ENCODE data around the gene CNEP1R1. TPM values are rescaled to one million over a fixed set of nuclear protein-coding genes. Genes with fewer than 3 reads are reported as not detected.

The CNEP1R1 gene
- total and polyA plus RNA-seq, 9 of the 15 experiments (the other 6 are each of a cell fraction or from before 2014, with no cell fraction given), result 7.6 to 20.1 (median 10.6) TPM

DNA sequence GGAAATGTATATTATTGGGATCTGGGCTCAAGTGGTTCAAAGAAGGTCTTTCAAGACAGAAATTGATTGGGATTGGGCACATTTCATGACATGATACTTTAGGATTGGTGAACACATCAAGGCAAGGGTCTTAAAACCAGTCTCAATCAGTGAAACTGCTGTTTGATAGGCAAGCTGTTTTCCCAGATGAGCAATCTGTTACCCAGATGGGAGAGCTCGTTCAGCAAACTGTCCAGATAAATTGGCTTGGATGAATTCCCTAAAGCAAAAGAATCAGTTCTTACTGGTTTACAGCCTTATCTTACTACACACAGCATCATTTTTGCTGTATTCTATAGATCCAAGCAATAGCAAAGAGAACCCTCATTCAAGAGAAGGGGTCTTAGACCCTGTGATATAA is 31.0 kb upstream of the CNEP1R1 start:
- Histone ChIP-seq H2AFZ (ENCODE audit: low read depth, low read length) (no peak overlapping the region), H3K4me2 (ENCODE audit: insufficient read depth, low read length) (no peak overlapping the region), H3K9me1 (ENCODE audit: control insufficient read depth, insufficient read depth, low read length) (no peaks in the 10 kb centered on the region), H3K4me1 (replicated peaks in 1 of 2; ENCODE audit: control insufficient read depth in 2 of 2, insufficient read depth in 2 of 2, low read length in 2 of 2) (peaks cover 0 to 4% of the 10 kb centered on the region in 2 experiments; a peak in 1 of 5 replicates), H4K20me1 (replicated peaks; ENCODE audit: control insufficient read depth, insufficient read depth, low read length) (no peaks in the 10 kb centered on the region), H3K79me2 (ENCODE audit: control insufficient read depth, insufficient read depth, low read length) (no peaks in the 10 kb centered on the region), H3K4me3 (no peak overlapping the region), H3K27me3 (ENCODE audit: control insufficient read depth in 2 of 2, insufficient read depth in 2 of 2, low read length in 2 of 2) (peaks cover 2 to 12% of the 10 kb centered on the region in 2 experiments; a peak in 3 of 5 replicates), H3K9me3 (replicated peaks; ENCODE audit: control insufficient read depth, insufficient read depth, low read depth, low read length) (no peaks in the 10 kb centered on the region), H3K36me3 (ENCODE audit: control insufficient read depth, insufficient read depth, low read length) (no peaks in the 10 kb centered on the region), H3K9ac (ENCODE audit: insufficient read depth in 1 of 2, low read depth in 2 of 2, low read length in 2 of 2) (no peak overlapping the region), H3K27ac (ENCODE audit: extremely low read depth, low read depth, low read length) (no peak overlapping the region)
- CTCF ChIA-PET (ENCODE audit: low intra/inter-chr PET ratio), result no interaction called here
- in situ Hi-C loops (cut with MboI) (no loop called here), intact Hi-C loops (cut with micrococcal nuclease) (no loop called here)
- POLR2A ChIA-PET, result no interaction called here
- BruUV-seq (replicated peaks), result no TSS peak
- 0% methylated on average over 1 of the region's 1 CpG for WGBS (ENCODE audit: insufficient coverage, low coverage, missing lambda C conversion rate)
- FAIRE-seq (no peak), ATAC-seq (no peak), DNase-seq (ENCODE audit: extremely low read depth in 1 of 4, low spot score in 3 of 4) (no peak)
- TF ChIP-seq, protein P1, sequence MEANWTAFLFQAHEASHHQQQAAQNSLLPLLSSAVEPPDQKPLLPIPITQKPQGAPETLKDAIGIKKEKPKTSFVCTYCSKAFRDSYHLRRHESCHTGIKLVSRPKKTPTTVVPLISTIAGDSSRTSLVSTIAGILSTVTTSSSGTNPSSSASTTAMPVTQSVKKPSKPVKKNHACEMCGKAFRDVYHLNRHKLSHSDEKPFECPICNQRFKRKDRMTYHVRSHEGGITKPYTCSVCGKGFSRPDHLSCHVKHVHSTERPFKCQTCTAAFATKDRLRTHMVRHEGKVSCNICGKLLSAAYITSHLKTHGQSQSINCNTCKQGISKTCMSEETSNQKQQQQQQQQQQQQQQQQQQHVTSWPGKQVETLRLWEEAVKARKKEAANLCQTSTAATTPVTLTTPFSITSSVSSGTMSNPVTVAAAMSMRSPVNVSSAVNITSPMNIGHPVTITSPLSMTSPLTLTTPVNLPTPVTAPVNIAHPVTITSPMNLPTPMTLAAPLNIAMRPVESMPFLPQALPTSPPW (CRISPR knock-in tag; IDR thresholded peaks at IDR 0.05), result no peak
- no peak for TF ChIP-seq TBL1XR1 (IDR thresholded peaks at IDR 0.05; ENCODE audit: low read length in 2 of 2)
- TF ChIP-seq, protein P2, sequence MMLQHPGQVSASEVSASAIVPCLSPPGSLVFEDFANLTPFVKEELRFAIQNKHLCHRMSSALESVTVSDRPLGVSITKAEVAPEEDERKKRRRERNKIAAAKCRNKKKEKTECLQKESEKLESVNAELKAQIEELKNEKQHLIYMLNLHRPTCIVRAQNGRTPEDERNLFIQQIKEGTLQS (IDR thresholded peaks at IDR 0.05), result no peak
- TF ChIP-seq, protein P2 (CRISPR knock-in tag; conservative IDR thresholded peaks at IDR 0.05), result no peak
- TF ChIP-seq NR2C2 (CRISPR knock-in tag; IDR thresholded peaks at IDR 0.05), result no peak
- no peak for TF ChIP-seq NR2C2 (tag; IDR thresholded peaks at IDR 0.05)
- no peak for TF ChIP-seq HNRNPLL (IDR thresholded peaks at IDR 0.05; ENCODE audit: low read depth, low read length, poor library complexity, severe bottlenecking)
- no peak for TF ChIP-seq TFAM (CRISPR knock-in tag; conservative IDR thresholded peaks at IDR 0.05)
- TF ChIP-seq, protein P3, sequence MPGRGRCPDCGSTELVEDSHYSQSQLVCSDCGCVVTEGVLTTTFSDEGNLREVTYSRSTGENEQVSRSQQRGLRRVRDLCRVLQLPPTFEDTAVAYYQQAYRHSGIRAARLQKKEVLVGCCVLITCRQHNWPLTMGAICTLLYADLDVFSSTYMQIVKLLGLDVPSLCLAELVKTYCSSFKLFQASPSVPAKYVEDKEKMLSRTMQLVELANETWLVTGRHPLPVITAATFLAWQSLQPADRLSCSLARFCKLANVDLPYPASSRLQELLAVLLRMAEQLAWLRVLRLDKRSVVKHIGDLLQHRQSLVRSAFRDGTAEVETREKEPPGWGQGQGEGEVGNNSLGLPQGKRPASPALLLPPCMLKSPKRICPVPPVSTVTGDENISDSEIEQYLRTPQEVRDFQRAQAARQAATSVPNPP (IDR thresholded peaks at IDR 0.05; ENCODE audit: borderline replicate concordance, insufficient read depth, insufficient read length), result no peak
- TF ChIP-seq, protein P4, sequence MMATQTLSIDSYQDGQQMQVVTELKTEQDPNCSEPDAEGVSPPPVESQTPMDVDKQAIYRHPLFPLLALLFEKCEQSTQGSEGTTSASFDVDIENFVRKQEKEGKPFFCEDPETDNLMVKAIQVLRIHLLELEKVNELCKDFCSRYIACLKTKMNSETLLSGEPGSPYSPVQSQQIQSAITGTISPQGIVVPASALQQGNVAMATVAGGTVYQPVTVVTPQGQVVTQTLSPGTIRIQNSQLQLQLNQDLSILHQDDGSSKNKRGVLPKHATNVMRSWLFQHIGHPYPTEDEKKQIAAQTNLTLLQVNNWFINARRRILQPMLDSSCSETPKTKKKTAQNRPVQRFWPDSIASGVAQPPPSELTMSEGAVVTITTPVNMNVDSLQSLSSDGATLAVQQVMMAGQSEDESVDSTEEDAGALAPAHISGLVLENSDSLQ (IDR thresholded peaks at IDR 0.05), result no peak
- no peak for TF ChIP-seq ZNF274 (IDR thresholded peaks at IDR 0.05; ENCODE audit: borderline replicate concordance, low read depth, low read length)
- no peak for TF ChIP-seq DDX20 (tag; IDR thresholded peaks at IDR 0.05; ENCODE audit: low read depth)
- TF ChIP-seq BMI1 (IDR thresholded peaks at IDR 0.05; ENCODE audit: low read length), result no peak
- TF ChIP-seq, protein P5, sequence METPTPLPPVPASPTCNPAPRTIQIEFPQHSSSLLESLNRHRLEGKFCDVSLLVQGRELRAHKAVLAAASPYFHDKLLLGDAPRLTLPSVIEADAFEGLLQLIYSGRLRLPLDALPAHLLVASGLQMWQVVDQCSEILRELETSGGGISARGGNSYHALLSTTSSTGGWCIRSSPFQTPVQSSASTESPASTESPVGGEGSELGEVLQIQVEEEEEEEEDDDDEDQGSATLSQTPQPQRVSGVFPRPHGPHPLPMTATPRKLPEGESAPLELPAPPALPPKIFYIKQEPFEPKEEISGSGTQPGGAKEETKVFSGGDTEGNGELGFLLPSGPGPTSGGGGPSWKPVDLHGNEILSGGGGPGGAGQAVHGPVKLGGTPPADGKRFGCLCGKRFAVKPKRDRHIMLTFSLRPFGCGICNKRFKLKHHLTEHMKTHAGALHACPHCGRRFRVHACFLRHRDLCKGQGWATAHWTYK (CRISPR knock-in tag; IDR thresholded peaks at IDR 0.05), result no peak
- TF ChIP-seq PRMT5 (CRISPR knock-in tag; IDR thresholded peaks at IDR 0.05), result no peak
- TF ChIP-seq KDM5B (IDR thresholded peaks at IDR 0.05; ENCODE audit: insufficient replicate concordance, low read depth, low read length), result no peak
- no peak for TF ChIP-seq XRCC3 (IDR thresholded peaks at IDR 0.05)
